ENCODE measurements around the gene CNTN4.

Gene CNTN4

DNA sequence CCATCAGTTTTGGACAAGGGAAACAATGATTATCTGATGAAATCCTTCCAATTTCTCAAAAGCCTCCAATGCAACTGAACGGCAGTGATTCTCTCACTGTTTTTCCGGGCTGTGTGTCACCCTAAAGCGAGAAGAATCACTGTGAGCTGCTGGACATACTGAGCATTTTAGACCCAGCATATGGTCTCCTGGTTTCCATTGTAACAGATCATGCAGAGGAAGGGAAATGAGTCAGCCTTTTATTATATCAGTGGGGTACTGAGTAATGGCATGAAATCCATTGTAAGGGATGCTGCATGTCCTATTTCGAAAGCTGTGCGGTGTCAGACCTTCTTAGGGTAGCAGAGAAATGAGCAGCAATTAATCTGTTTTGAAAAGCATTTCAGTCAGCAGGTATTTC lies 724.4 kb downstream of the CNTN4 start:
- TF ChIP-seq ZNF274 (IDR thresholded peaks at IDR 0.05; ENCODE audit: low read depth, low read length) = no peak

DNA sequence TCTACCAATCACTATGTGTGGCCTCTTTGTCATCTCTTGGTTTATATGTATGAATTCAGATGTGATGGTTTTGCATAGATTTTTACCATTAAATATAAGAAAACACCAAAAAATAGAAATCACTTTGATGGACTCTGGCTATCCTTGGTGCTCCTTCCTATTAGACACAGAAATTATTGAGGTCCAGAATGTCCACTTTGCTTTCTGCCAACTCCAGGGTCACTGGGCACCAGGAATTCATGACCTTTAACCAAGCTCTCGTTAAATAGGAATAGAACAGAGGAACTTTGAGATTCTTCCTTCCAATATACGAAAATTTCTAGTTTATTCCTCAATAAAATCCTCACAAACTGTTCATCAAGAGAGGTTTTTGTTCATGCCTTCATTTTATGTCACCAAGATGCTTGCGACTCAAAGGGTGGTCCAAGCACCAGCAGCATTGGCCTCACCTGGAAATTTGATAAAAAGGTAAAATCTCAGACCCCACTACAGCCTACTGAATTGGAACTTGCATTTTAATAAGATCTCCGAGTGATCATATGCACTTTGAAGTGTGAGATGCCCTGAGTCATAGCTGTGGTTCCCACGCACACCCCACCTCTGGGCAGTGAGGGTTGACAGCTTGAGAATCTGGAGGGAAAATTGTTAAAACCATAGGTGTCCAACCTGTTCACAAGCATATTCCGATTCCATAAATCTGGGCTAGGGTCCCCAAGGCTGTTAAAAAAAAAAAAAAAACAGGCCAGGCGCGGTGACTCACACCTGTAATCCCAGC lies 725.0 kb downstream of the CNTN4 start:
- no peak overlapping the region for H3K4me3 ChIP-seq (ENCODE audit: low read length)
- TF ChIP-seq ZNF274 (IDR thresholded peaks at IDR 0.05; ENCODE audit: low read depth, low read length) = no peak

More for the DNA sequence above, 724.4 kb downstream of the CNTN4 start:
- no peak overlapping the region for H3K4me3 ChIP-seq (ENCODE audit: low read length)

DNA sequence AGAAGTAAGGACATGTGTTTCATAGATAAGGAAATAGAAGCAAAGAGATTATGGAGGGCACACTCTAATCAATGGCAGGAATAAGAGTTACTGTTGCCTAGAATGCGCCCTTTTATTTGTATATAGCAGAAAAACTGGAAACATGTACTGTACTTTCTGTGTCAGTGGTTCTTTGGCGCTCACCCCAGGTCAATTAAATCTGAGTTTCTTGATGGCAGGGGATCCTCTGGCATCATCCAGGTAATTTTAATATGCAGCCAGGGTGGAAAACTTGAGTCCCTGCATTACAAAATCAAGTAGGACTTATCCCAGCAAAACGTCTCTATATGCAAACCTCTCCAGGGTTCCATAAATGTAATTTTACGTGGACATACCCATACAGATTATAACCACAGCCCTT lies 727.4 kb downstream of the CNTN4 start:
- H3K4me3 ChIP-seq (ENCODE audit: low read length) = no peak overlapping the region
- no peak for TF ChIP-seq ZNF274 (IDR thresholded peaks at IDR 0.05; ENCODE audit: low read depth, low read length)

- no peak for TF ChIP-seq ZNF274 (IDR thresholded peaks at IDR 0.05; ENCODE audit: low read depth, low read length)
- H3K4me3 ChIP-seq (ENCODE audit: low read length) = no peak overlapping the region
Measured at GRCh38 chr3:2826453-2826852, 727.8 kb downstream of the CNTN4 start.

DNA sequence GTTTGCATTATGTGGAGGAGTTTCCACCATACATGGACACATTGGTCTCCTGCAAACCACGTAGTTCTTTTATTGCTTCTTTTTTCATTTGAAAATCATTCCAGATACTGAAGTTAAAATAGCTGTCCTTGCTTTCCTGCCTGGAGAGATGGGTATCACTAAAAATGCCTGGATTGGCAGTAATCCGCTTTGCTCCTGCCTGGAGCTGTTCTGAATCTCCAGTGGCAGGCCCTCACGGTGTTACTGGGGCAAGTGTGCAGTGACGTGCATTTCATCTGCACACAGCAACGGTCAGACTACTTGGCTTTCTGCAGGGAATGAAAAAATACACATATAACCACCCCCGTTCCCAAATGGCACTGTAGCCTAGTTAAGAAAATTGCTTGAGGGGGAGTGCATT lies 738.6 kb downstream of the CNTN4 start:
- H3K4me3 ChIP-seq (ENCODE audit: low read length) = no peak overlapping the region
- TF ChIP-seq ZNF274 (IDR thresholded peaks at IDR 0.05; ENCODE audit: low read depth, low read length) = no peak

DNA sequence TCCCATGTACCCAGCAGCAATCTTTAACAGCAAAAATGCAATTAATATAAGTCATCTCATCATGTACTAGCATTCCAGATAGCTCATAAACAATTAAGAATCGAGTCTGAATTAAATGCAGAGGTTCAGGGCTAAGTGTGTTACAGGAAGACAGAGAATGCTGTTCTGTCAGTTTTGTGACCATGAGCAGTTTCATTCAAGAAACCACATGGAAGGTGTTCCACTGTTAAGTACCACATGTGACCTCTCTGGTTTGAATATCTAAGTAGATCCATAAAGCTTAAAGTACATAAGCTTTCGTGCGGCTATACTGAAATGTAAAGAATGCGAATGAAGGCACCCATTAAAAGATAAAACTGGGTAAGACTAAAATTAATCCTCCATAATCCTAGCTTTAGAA lies 739.2 kb downstream of the CNTN4 start:
- no peak for TF ChIP-seq ZNF274 (IDR thresholded peaks at IDR 0.05; ENCODE audit: low read depth, low read length)
- no peak overlapping the region for H3K4me3 ChIP-seq (ENCODE audit: low read length)

DNA sequence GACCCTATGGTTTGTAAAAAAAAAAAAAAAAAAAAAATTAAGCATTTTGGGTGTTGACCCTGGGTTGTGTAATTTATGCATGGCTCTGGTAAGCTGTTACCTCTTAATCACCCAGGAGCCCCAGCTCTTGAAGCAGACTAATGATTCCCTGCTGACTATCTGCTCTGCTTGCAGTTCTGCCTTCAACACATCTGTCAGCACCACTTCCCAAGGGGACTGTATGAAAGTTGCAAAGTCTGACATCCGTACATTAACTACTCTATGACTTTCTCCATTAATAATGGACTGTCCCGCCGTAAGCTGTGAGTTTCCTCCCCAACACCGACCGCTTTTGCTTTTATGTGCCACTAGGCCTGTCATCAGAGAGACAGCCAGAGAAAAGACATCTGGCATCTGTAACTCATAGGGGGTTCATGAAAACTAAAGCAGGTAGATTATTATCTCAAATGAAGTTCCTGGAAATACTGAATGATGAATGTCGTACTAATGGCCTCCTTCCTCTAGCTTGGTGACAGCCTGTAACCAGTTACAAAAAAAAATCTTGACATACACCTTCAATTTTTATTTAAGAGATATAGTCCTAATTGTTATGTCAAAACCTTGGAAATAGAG lies 740.0 kb downstream of the CNTN4 start:
- no peak for TF ChIP-seq ZNF274 (IDR thresholded peaks at IDR 0.05; ENCODE audit: low read depth, low read length)
- H3K4me3 ChIP-seq (ENCODE audit: low read length) = no peak overlapping the region

DNA sequence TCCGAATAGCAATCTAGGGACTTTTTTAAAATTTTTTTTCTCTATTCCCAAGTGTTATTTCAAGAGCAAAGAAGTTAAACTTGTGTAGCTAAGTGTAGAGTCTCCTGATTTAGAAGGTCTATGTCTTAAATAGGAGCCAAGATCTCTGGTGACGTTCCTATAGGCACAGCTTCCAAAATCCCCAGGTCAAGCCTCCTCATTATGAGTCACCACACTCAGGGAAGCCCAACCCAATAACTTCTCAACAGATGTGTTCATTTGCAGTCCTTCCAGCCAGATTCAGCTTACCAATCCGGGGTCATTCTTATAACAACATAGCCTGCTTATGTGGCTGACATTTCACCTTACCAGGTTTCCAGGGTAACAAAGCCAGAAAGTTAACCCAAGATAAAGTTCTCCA lies 741.2 kb downstream of the CNTN4 start:
- no peak overlapping the region for H3K4me3 ChIP-seq (ENCODE audit: low read length)
- TF ChIP-seq ZNF274 (IDR thresholded peaks at IDR 0.05; ENCODE audit: low read depth, low read length) = no peak

DNA sequence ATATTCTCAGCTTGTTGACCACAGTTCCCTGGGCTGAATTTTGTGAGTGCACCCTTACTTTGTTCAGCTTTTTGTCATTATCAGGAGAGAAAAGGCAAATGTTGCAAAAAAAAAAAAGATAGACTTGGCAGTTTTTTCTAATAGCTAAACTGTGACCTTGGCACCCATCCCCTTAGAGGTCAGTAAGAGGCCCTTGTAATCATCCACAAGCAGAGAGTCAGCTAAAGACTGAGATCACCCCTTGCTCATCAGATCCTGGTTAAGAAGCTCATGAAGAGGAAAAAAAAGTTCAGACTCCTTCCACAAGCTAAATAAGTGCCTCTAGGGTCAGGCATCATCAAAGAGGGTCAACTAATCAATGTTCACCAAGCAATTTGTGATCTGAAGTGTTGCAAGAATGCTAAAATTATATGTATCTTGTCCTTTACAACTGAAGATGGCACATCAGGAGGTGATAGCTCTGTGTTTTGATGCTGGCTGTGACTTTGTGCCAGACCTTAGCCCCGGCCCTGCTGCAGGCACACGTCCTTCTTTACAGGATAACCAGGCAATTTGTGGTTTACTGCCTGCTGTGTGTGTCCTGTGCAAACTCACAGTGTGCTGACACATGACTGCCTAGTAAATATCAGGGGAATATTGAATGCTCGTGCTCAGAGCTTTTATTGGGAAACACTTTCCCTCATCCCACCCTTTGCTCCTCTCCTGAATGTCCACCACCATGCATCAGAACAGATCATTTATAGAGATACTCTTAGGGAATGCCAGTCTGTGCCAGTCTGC lies 748.6 kb downstream of the CNTN4 start:
- TF ChIP-seq ZNF274 (IDR thresholded peaks at IDR 0.05; ENCODE audit: low read depth, low read length) = no peak
- H3K4me3 ChIP-seq (ENCODE audit: low read length) = no peak overlapping the region

DNA sequence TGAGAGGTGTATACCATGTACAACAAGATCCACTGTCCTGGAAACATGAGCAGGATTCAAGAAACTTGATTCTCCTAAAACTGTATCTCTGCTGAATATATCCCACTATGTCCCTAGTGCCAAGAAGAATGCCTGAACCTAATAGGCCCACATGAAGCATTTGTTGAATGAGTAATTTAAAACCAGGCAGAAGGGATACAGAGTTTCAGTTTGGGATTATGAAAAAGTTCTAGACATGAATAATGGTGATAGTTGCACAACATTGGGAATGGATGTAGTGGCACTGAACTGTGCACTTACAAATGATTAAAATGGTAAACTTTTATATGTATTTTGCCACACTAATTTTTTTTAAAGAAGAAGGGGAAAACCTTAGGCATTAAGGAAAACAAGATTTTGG lies 750.4 kb downstream of the CNTN4 start:
- TF ChIP-seq ZNF274 (IDR thresholded peaks at IDR 0.05; ENCODE audit: low read depth, low read length) = no peak
- H3K4me3 ChIP-seq (ENCODE audit: low read length) = no peak overlapping the region

DNA sequence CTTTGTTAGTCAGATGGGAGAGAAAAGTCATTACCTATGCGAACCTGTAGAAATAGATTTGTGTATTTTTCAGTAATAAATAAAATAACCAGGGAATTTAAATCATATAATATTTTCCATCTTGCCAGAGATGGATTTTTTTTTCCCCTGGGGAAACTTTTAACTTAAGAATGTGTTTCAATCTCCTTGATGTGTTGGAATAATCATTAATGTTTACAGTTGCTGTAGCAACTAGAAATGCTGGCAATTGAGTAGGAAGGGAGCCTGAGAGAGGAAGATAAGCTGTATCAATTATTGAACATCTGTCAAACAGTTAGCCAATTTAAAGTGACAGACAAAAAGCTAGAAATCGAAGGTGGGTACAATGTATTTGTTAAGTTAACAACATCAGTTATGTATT lies 752.0 kb downstream of the CNTN4 start:
- no peak for TF ChIP-seq ZNF274 (IDR thresholded peaks at IDR 0.05; ENCODE audit: low read depth, low read length)
- H3K4me3 ChIP-seq (ENCODE audit: low read length) = no peak overlapping the region

DNA sequence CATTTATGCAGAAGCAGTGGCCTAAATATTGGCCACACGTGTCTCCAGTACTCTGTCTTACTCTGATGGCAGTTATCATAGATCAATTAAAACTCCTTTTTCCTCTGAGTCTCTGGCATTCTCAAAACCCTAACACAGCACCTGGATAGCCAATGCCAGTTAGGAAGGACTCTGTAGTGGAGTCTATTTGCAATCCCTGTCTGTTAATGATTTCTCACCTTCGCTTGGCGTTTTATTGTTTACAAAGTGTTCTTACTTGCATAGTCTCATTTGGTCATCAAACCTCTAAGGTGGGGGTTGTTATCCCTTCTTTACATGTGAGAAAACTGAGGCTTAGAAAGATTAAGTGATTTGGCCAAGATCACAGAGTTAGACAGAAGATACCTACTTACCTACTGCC lies 752.7 kb downstream of the CNTN4 start:
- no peak overlapping the region for H3K4me3 ChIP-seq (ENCODE audit: low read length)
- no peak for TF ChIP-seq ZNF274 (IDR thresholded peaks at IDR 0.05; ENCODE audit: low read depth, low read length)

- TF ChIP-seq ZNF274 (IDR thresholded peaks at IDR 0.05; ENCODE audit: low read depth, low read length) = no peak
- no peak overlapping the region for H3K4me3 ChIP-seq (ENCODE audit: low read length)
Measured at GRCh38 chr3:2851835-2852234, 753.2 kb downstream of the CNTN4 start.

GRCh38 chr3:2853651-2854050 lies 755.0 kb downstream of the CNTN4 start:
- H3K4me3 ChIP-seq (ENCODE audit: low read length) = no peak overlapping the region
- TF ChIP-seq ZNF274 (IDR thresholded peaks at IDR 0.05; ENCODE audit: low read depth, low read length) = no peak

Data from GM08714 (cell line).